Ammon's horn (tissue), 1 donor: ENCODE data around the gene SEMA6A.
A peak's percentile ranks its signal among the peaks of the same experiment; 100 is the strongest.

Source experiments
- DNase-seq: peaks from one replicate; pipeline ENCODE4 v3.0.0-alpha.2; 2016; ENCODE audit warnings: low spot score

SEMA6A gene

GRCh38 chr5:116459301-116459700 lies 115.3 kb downstream of the SEMA6A start:
- DNase-seq, result no peak

DNA sequence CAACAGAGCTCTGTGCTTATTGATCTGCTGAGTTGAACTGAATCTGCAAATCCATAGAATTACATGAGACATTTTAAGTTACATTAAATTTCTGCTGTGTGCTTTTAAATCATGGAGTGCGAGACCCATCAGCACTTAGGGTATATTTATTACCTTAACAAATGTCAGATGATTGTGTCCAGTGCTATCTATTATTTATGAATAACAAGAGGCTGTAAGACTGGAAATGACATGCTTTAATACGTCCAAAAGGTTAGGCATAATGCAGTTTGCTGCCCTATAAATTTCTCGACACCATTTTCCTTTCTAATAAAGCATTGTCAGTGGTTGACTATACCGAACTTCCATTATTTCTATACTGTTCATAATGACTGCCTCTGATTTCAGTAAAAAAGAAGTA lies 117.6 kb downstream of the SEMA6A start:
- no peak for DNase-seq

DNA sequence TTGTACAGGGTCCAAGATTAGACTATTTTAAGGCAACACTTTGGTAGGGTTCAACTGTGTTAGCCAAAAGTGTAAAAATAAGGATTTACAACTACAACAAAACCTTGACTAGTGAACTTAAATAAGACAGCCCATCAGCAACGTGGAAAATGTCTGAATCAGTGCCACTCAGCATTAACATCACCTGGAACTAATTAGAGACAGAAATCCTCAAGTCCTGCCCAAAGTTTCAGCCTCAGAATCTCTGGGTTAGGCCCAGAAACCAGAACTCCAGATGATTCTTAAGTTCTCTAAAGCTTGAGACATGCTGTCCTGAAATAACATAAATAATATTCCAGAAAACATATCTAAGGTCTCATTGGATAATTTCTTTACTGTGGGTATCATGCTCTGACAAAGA lies 118.6 kb downstream of the SEMA6A start:
- DNase-seq, result no peak

- no peak for DNase-seq
Measured at GRCh38 chr5:116455061-116455460, 119.6 kb downstream of the SEMA6A start.

DNA sequence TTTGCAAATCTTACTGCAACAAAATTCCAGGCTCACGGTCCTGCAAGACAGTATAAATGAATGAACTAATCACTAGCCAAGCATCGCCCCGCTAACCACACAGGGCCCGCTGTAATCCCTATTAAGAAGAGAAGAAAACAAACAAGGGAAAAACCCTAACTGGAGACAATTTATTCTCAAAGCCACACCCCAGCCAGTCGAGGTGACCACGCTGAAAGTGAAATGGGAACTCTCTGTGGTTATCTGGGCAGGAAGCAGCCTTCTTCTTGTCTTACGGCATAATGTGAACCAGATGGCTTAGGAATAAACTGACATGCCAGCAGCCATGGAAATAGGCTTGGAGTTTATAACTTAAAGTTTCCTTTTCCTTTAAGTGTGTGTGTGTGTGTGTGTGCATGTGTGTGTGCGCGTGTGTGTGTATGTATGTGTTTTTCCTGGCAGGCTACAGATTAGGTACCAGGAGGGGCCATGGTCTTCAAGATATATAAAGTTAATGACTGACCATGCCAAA lies 120.2 kb downstream of the SEMA6A start:
- DNase-seq, result peak; percentile 34

DNA sequence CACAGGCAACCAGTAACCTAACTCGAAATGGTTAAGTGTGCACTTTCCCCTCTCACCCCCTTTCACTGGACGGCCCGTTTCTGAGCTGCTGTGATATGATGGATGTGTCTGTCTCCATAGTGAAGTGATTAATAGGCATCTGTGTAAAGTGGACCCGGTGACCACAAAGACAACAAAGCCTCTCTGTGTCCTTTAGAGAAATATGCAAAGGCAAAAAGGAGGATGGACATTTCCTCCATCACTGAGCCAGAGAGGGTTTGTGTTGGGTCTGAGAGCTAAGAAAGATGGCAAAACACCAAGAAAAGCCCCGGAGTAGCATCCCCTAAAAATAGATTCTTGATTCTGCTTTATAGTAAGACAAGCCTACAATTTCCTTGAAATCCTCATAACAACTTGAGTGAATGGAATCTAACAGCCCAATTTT lies 120.6 kb downstream of the SEMA6A start:
- peak; percentile 77 for DNase-seq

DNA sequence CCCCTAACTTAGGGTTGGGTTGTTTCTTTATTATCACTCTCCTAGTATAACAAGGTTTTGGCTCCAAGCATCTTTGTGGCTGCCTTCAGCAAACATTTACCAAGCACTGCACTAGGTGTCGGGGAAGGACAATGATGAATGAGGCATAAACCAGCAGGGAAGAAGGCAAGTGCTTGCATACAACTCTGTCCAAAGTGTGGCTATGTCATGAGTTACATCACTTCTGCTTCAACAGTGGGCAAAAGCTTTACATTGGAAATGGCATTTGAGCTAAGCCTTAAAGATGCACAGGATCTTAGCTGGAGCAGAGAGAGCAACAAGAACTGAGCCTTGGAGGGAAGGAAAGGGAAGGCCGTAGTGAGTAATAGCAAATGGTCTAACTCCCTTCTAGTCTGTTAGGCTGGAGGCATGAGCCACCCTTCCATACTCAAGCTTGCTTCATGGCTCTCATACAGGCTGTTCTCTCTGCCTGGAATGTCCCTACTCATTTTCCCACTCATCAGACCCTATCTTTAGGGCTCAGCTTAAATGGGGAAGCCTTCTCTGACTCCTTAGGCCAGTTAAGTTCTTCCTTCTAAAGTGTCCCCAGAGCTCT lies 121.8 kb downstream of the SEMA6A start:
- DNase-seq, result no peak

DNA sequence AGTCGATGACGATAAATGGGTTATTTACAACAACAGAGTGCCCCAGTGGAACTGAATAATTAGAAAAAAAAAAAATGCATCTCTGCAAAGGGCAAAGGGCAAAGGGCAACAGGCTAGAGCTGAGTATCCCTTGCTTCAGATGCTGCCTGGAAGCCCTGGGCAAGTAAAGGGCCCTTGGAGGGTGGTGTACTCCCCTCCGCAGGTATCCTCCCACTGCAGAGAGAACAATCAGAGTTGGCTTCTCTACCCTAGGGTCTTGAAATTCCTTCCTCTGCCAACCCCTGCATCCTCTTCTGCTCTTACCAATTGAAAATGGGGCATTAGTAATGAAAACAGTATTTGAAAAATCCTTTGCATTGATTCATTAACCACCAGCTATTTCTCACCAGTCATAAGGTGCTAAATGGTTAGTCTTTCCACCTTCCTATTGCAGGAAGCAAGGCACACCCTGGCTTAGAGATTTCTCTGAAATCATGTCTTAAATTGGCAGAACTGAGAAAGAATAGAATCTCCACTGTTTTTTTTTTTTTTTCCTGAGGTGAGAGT lies 122.6 kb downstream of the SEMA6A start:
- no peak for DNase-seq

DNA sequence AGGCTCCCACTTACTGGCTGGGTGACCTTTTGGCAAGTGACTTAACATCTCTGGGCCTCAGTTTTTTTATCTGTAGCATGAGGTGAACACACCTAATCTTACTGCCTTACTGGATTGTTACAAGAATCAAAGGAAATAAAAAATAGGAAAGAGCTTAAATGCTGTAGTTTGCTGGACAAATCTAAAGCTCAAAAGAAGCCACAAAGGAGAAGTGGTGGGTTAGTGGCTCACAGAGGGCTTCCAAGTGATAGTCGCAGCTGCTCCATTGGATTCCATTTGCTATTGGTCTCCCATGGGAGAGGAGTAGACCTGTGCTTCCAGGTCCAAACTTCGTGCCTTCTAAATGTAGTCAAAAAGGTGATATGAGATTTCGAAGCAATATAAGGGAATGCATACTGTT lies 123.6 kb downstream of the SEMA6A start:
- DNase-seq, result no peak

GRCh38 chr5:116449458-116449857 lies 125.2 kb downstream of the SEMA6A start:
- DNase-seq, result no peak

DNA sequence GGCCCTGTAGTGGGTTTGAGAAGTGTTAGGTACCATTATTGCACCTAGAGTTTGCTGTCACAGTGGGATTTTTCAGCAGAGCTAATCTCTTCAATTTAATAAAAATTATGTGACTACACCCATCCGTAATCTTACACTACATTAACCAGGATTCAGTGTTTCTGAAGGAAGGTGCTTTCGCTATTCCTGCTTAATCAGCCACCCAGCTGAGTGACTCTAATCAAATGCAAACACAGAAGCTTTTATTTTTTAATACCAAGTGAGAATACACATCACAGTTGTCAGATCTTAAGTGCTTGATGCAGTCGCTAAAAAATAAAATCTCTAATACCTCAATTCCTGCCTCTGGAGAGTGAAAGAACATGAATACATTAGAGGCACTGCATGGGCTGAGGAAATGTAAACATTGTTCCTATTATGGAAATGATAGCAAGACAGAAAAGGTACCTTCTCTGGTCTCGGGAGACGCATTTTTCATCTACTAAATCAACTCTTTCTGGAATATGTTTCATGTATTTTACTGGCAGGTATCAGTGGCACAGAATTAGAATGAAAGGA lies 125.7 kb downstream of the SEMA6A start:
- no peak for DNase-seq

DNA sequence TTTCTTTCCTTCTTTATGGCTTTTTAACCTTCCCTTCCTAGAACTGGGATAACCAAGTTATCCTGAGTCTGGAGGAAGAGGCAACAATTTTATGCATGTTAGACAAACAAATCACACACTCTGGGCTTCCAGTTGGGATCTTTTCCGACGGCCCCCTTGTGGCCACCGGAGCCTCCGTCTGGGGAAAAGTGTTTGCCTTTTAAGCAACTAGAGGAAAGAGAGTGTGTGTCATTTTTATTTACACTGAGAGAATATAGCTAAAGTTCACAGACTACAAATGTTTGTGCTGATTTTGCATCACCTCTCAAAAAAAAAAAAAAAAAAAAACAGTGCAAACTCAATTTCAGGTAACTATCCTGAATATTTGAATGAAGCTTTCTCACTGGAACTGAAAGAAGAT lies 126.2 kb downstream of the SEMA6A start:
- DNase-seq, result no peak

GRCh38 chr5:116446356-116447005 lies 128.1 kb downstream of the SEMA6A start:
- DNase-seq, result no peak

GRCh38 chr5:116445311-116445710 lies 129.3 kb downstream of the SEMA6A start:
- DNase-seq, result no peak

DNA sequence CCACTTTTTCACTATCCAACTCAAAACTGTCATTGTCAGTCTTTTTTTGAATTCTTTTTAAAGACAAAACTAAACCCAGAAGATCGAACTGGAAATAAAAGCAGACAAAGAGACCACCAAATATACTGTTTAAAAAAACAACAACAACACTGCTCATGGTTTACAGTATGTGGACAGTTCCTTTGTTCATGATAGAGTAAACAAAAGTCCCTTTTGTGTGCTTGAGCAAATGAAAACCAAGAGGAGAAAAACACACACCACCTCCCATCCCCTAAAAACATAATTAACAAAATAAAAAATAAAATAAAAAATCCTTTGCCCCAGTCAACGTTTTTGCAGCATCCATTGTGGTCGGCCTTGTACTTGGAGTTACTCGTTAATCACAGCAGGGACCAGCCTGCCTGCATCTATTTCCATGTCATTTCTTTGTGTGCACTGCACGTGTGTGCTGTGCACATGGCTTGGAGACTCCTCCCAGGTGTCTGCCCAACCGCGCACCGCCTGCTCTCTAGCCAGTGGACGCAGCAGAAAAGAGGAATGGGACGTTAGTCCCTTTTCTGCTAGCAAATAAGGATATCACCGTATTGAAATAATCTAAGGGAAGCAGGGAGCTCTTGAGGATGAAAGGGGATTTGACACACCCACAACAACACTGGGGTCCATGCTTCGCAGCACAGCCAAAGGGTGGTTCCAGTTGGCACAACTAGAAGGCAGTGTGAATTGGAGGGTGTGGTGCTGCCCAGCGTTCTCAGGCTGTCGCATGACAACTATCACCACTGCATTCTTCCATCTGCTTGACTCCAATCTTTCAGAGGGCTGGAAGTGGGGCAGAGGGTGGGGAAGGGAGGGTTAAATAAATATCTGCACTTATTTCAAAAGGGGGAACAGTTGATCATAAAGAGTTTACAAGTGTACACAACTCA lies 130.0 kb downstream of the SEMA6A start:
- no peak for DNase-seq

- DNase-seq, result no peak
Measured at GRCh38 chr5:116442931-116443551, 131.6 kb downstream of the SEMA6A start.

- peak; percentile 56 for DNase-seq
Measured at GRCh38 chr5:116442095-116442534, 132.5 kb downstream of the SEMA6A start.

GRCh38 chr5:116441223-116441622 lies 133.4 kb downstream of the SEMA6A start:
- DNase-seq, result no peak

- no peak for DNase-seq
Measured at GRCh38 chr5:116440457-116441001, 134.1 kb downstream of the SEMA6A start.

GRCh38 chr5:116439905-116440304 lies 134.7 kb downstream of the SEMA6A start:
- no peak for DNase-seq

- no peak for DNase-seq
Measured at GRCh38 chr5:116438979-116439554, 135.6 kb downstream of the SEMA6A start.
